Cerebellar cortex (tissue), 1 donor: ENCODE data around the gene MAGI2.

Experiments used
- DNase-seq: peaks from one replicate; pipeline ENCODE4 v3.0.0-alpha.2; 2015; ENCODE audit warnings: low spot score

The MAGI2 gene

GRCh38 chr7:78718212-78718611 lies 735.3 kb downstream of the MAGI2 start:
- no peak for DNase-seq

DNA sequence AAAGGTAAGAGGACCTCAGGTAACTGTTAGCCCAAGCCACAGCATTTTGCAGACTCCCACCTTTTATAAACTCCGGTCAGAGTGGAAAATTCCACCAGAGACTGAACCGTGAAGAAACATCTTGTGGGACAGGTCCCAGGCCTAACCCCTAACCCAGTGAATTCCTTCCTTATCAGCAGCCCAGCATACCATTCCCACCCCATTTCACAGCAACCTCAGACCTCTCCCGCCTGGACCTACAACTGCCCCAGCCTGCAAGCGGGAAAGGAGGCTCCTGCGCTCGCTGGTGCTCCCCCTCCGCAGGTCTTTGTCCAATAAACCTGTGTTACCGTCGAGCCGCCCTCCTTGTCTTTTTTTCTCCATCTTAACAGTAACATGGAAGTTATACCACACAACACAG lies 736.6 kb downstream of the MAGI2 start:
- no peak for DNase-seq

DNA sequence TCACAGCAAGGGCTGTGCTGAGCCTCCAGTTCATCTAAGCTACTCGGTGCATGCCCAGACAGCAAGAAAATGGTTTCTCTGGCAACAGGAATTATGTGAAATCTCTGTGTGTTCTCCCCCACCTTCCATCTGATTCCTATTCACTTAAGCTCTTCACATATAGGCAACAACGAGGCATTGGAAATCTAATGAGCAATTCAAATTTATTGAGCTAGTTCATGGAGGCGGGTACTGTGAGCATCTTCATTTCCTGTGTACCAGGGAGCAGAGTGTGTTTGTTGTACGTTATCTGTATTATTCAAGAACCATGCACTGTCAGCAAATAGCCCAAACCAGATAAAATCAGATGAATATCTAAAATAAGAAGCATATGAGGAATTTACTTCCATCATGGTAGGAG lies 739.1 kb downstream of the MAGI2 start:
- no peak for DNase-seq

DNA sequence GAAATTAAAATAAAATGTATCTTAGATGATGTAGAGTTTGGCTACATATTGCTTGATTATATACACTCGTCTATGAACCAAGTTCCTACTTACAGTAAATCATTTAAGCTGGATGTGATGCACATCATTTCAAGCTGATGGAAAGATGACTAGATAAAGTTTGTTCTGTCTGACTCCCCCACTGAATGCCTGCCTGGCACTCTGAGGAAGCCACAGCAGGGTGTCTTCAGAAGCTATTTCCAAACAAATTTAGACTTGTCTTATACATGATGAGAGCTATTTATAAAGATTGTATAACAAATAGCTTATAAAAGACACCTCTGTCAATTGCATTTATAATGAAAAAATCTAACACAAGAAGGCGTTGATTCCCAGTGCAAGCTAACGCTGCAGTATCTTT lies 741.4 kb downstream of the MAGI2 start:
- DNase-seq: no peak

GRCh38 chr7:78709658-78710057 lies 743.8 kb downstream of the MAGI2 start:
- DNase-seq: no peak

- no peak for DNase-seq
These were observed 749.0 kb downstream of the MAGI2 start for GRCh38 chr7:78704504-78704903.

DNA sequence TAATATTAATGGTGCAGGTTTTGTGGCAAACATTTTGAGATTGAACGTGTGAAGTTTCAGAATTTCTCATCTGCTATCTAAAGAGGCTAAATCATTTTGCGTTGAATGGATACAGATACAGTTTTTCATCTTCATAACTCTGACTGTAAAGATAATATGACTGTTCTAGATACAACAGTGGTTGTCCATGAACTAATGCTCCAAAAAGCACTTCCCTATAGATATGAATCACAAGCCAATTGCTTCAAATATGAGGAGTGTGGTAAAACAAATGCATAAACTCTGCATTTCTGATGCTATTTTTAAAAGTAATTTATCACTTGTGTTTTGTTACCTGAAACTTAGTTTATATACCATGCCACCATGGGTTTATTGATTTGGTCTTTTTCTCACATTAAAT lies 750.1 kb downstream of the MAGI2 start:
- DNase-seq: no peak

DNA sequence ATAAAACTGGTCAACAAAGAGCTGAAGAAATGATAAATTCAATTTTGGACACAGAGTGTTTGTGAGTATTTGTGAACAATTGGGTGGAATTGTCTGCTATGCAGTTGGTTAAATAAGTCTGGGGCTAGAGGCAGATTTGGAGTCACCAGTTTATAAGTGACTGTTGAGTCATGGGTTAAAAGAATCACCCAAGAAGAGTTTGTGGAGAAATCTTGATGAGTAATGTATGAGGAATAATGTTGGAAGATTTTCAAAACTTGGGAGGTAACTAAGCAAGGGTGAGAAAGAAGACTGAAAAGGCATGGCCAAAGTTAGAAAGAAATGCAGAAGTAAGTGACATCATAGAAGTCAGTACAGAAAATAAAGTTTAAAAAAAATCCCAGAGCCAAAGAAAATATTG lies 750.7 kb downstream of the MAGI2 start:
- DNase-seq: no peak

DNA sequence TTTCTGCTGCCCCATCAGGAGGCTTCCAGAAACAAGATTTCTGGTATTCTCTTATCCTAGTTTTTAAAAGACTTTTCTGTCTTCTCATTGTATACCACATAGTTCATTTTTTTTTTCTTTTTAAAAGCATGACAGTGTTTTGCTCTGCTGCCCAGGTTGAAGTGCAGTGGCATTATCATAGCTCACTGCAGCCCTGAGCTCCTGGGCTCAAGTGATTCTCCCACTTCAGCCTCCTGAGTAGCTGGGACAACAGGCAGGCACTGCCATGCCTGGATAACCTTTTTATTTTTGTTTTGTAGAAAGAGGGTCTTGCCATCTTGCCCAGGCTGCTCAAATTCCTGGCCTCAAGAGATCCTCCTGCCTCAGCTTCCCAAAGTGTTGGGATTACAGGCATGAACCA lies 757.6 kb downstream of the MAGI2 start:
- no peak for DNase-seq

DNA sequence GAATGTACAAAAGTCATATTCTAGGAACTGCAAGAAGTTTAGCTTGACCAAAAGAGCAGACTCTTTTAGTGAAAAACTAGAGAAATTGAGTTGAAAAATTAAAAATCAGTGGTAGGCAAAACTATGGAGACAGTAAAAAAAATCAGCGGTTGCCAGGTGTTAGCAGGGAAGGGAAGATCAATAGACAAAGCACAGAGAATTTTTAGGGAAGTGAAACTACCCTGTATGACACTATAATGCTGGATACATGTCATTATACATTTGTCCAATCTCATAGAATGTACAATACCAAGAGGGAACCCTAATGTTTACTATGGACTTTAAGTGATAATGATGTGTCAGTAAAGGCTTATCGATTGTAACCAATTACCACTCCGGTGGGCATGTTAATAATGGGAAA lies 761.9 kb downstream of the MAGI2 start:
- DNase-seq: no peak

GRCh38 chr7:78690174-78690573 lies 763.3 kb downstream of the MAGI2 start:
- DNase-seq: no peak

DNA sequence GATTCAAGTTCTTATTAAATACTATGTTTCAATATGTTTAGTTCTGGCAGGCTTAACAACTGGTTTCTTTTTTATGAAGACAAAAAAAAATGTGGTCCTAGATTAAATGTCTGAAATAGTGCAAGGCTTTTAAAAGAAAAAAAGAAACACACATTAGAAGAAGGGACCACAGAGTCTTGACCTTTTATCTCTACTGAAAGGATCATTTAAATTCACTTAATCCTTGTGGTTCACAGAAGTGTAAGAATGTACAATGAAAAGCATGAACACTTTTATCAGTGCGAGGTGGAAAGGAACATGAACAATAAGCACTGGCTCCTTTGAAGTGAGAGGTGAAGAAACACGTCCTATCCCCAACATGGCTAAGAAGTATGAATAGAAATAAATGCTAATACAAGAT lies 765.1 kb downstream of the MAGI2 start:
- DNase-seq: no peak

DNA sequence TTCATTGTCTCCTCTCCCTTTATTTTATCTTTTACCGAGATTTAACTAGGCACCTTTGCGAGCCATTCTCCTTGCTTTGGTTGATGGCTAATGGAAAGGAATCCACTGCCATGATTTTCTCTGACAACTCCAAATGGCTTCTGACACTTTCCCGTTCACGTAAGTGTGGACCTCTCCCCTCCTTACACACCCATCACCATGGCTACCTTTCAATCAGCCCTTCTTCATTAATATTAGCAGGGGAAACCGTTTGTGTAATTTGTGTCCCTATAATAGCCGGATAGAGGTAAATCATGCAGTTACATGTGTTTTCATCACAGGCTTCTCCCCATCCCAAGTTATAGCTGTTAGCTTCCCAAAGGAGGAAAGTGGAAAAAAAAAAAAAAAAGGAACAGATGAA lies 767.3 kb downstream of the MAGI2 start:
- no peak for DNase-seq

- no peak for DNase-seq
These were observed 769.3 kb downstream of the MAGI2 start for GRCh38 chr7:78684201-78684600.

DNA sequence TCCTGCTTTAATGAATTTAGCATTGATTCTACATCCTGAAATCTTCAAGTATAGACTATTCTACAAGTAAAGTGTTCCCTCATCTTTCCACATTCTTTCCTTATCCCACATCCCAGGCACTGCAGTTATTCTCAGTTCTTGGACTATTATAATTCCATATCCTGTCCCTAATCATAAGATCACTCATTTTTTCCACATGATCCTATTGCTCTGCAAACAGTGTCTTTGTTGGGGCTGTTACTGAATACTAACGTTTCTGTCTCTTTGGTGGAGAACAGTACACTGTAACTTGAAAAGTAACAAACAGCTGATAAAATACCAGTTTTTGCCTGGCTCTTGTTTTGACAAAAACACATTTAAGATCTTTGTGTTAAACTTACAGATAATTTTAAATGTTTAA lies 769.9 kb downstream of the MAGI2 start:
- no peak for DNase-seq

DNA sequence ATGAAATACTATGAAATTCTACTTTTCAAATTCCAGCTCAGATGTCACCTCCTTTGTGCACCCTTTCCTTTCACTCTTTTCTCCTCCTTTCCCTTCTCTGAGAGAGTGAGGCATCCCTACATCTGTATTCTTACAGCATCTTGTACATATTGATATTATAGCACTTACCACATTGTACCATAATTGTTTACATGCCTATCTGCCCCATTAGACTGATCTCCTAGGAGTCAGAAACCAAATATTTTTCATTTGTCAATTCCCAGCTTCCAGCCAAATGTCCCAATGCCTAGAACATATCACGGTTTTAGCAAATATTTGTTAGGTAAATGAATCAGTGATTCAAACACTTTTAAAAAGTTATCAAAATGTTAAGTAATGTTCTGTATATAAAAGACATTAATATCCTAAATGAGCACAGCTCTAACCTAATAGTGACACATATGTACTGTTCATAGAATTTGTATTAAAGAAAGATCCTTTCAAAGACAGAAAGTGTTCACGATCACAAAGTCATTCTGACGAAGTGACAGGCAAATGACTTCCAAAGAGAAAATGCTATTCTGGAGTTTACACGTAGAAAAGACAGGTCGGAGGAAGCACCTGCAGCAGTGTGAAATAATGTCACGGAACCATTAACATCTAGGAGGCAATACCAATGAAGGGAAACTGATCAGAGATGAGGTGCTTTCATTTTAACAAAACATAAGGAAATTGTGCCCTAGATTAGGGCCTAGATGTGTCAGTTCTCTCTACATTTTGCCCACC lies 774.2 kb downstream of the MAGI2 start:
- no peak for DNase-seq

- DNase-seq: no peak
These were observed 776.1 kb downstream of the MAGI2 start for GRCh38 chr7:78677391-78677790.

- no peak for DNase-seq
These were observed 778.0 kb downstream of the MAGI2 start for GRCh38 chr7:78675511-78675910.

DNA sequence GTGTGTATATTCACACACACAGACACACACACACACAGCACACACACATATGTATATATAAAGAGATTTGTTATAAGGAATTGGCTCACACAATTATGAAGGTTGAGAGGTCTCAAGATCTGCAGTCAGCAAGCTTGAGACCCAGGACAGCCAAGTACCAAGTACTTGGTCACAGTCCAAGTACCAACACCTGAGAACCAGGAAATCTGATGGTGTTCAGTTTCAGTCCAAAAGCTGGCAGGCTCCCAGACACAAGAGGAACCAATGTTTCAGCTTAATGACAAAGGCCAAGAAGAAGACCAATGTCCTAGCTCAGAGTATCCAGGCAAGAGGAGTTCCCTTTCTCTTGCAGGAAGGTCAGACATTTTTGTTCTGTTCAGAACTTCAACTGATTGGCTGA lies 780.2 kb downstream of the MAGI2 start:
- peak; percentile 23 for DNase-seq

DNA sequence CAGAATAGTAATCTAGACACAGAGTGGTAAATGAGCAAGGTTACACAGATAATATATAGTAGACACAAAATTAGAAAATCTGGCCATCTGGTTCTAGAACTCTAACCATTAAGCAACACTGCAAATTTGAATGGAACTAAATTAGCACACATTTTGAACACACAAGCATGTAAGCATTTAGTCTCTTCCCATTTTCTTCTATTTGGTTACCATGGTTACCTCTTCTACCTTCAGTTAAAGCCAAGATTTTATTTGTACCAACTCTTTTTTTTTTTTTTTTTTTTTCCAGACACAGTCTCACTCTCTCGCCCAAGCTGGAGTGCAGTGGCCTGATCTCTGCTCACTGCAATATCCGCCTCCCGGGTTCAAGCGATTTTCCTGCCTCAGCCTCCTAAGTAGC lies 790.5 kb downstream of the MAGI2 start:
- no peak for DNase-seq

- no peak for DNase-seq
These were observed 803.5 kb downstream of the MAGI2 start for GRCh38 chr7:78649976-78650375.

DNA sequence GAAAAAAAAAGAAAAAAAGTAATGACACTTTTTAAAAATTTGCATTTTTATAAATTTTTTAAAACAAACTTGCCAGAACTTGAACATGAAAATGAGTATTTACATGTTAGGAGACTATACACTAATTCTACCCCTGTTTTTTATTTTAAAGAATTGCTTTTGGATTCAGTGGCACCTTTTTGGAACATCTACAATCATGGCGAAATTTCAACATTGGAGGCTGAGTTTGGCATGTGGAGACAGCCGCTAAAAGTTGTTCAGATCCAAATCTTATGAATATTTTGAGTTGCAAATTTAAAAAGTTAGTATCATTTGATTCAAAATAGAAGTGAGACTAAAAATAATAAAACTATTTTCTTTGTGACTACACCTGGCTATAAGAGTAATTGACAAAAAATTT lies 804.2 kb downstream of the MAGI2 start:
- no peak for DNase-seq

DNA sequence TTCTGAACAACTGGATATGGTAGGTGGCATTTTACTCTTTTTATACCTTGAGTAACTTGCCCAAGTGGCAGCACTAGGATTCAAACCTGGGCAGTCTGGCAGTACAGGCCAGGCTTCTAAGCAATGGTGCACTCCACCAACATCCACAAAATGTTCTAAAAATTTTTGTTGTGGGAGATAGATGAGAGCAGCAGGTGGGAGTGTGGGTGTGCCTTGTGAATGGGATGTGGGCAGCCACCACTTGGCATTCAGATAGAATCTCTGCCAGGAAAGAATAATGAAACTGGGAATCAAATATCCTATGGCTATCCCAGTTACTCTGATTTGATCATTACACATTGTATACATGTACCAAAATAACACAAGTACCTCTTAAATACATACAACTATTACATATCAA lies 810.7 kb downstream of the MAGI2 start:
- no peak for DNase-seq

DNA sequence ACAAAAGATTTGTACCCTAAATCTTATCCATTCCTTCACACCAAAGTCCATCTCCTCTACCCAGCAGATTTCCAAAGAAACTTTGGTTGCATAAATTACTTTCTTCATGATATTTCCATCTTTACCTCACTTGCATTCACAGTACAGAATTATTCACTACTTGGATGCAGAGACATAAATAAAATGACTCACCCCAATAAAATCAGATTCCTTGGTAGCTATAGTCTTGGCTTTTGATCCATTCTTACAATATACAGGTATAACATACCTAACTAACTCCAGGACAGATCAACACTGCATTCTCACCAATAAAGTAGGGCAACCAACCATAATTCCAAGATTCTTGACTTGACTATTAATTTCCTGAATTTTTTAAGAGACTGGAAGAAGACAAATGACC lies 815.1 kb downstream of the MAGI2 start:
- no peak for DNase-seq

DNA sequence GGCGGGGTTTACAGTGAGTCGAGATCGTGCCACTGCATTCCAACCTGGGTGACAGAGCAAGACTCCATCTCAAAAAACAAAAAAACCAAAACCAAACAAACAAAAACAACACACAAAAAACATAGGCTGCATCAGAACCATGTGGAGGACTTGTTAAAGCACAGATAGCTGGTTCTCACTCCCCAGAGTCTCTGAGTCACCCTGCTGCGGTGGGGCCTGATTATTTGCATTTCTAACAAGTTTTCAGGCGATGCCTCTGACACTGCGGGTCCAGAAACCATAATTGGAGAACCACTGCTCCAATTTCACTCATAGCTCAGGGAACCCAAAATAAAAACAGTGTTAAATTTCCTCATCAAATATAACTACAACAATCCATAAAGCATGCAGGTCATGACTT lies 816.7 kb downstream of the MAGI2 start:
- no peak for DNase-seq
